Measurements from ENCODE around the gene EVI5L. TPM values are rescaled to one million over a fixed set of nuclear protein-coding genes. Genes with fewer than 3 reads are reported as not detected.
A peak's percentile ranks its signal among the peaks of the same experiment; 100 is the strongest.

Gene EVI5L
- total and polyA plus RNA-seq, 2 of the 8 experiments (the other 6 are each of a cell fraction or from before 2014, with no cell fraction given) = 7.2 to 11.0 TPM

- no peak overlapping the region for H3K56ac ChIP-seq (replicated peaks; ENCODE audit: insufficient read length, low read depth, low read length)
- peak overlapping the region; percentile 32 for H3K4ac ChIP-seq (replicated peaks; ENCODE audit: insufficient read length, low read depth, low read length)
- H2BK5ac ChIP-seq (ENCODE audit: low read depth, low read length) = no peak overlapping the region; the same call in 1 of the 2 replicates
- peaks cover 0 to 7% (median 5%) of the 10 kb centered on the region in 4 experiments; a peak in 3 of 7 replicates for H3K27me3 ChIP-seq (replicated peaks in 1 of 4; ENCODE audit: control insufficient read depth in 3 of 4, extremely low read depth in 1 of 4, insufficient read depth in 3 of 4, low read length in 3 of 4)
- no peak for TF ChIP-seq GTF2F1 (IDR thresholded peaks at IDR 0.05; ENCODE audit: borderline replicate concordance, low read depth, low read length)
- TF ChIP-seq POLR2AphosphoS5 (IDR thresholded peaks at IDR 0.05; ENCODE audit: low read depth, low read length) = no peak
- TF ChIP-seq SUZ12 (IDR thresholded peaks at IDR 0.05; ENCODE audit: low read length) = 0 out of 2 replicates have a peak, but pooled peaks have one; percentile 26
- no peak for TF ChIP-seq CEBPB (IDR thresholded peaks at IDR 0.05; ENCODE audit: low read depth, low read length)
- peak; percentile 54 for TF ChIP-seq KDM4A (IDR thresholded peaks at IDR 0.05; ENCODE audit: low read depth, low read length, severe bottlenecking)
- TF ChIP-seq CHD1 (IDR thresholded peaks at IDR 0.05; ENCODE audit: low read depth, low read length) = no peak
- H3K23ac ChIP-seq (ENCODE audit: insufficient read length) = no peak overlapping the region
- H2BK120ac ChIP-seq (replicated peaks; ENCODE audit: low read depth, low read length) = no peak overlapping the region
- H2BK15ac ChIP-seq (ENCODE audit: low read length) = no peak overlapping the region
- H3K4me1 ChIP-seq (replicated peaks in 1 of 4; ENCODE audit: control insufficient read depth in 3 of 4, insufficient read depth in 4 of 4, low read length in 3 of 4) = peaks cover 0 to 18% (median 13%) of the 10 kb centered on the region in 4 experiments; a peak in 5 of 7 replicates
- no peak overlapping the region for H4K91ac ChIP-seq (replicated peaks; ENCODE audit: insufficient read length, low read length)
- no peaks in the 10 kb centered on the region for H3K36me3 ChIP-seq (ENCODE audit: control insufficient read depth in 2 of 4, insufficient read depth in 4 of 4, low read length in 3 of 4)
- H3K4me2 ChIP-seq (ENCODE audit: insufficient read depth in 1 of 2, low read depth in 2 of 2, low read length in 2 of 2) = peak overlapping the region; percentile 89 to 100
- H3K9ac ChIP-seq (replicated peaks in 1 of 4; ENCODE audit: extremely low read depth in 1 of 4, low read depth in 3 of 4, low read length in 3 of 4) = peak overlapping the region; percentile 54 to 67 (median 58)
- H4K20me1 ChIP-seq (replicated peaks in 1 of 2; ENCODE audit: control insufficient read depth in 1 of 2, insufficient read depth in 2 of 2, low read length in 2 of 2) = peaks cover 4% of the 10 kb centered on the region in 2 experiments
- H3K27ac ChIP-seq (ENCODE audit: low read depth, low read length) = no peak overlapping the region
- peaks cover 15% of the 10 kb centered on the region for H3K23me2 ChIP-seq (ENCODE audit: low read depth, low read length)
- peak overlapping the region; percentile 93 for H3K18ac ChIP-seq (ENCODE audit: extremely low read depth, low read length)
- POLR2A ChIA-PET (ENCODE audit: partially characterized antibody) = interaction anchor here (0.6 to 3.4 kb wide), 8 partner anchors 9 to 235 kb away, joined by 3 to 20 read pairs (median 4); no protein-coding TSS in a partner anchor
- no peaks in the 10 kb centered on the region; the same call in 1 of the 2 replicates for H3K79me1 ChIP-seq (ENCODE audit: low read depth, low read length)
- CTCF ChIA-PET (ENCODE audit: partially characterized antibody) = interaction anchor here (0.9 to 1.4 kb wide), 5 partner anchors 12 to 44 kb away, joined by 3 to 6 read pairs (median 4); no protein-coding TSS in a partner anchor
- no peak overlapping the region; the same call in 1 of the 2 replicates for H2BK12ac ChIP-seq (ENCODE audit: low read depth, low read length)
- H2AFZ ChIP-seq (ENCODE audit: low read length) = no peak overlapping the region
- H3K14ac ChIP-seq (ENCODE audit: insufficient read length) = no peak overlapping the region
- no peaks in the 10 kb centered on the region for H3K79me2 ChIP-seq (ENCODE audit: control insufficient read depth in 1 of 2, insufficient read depth in 2 of 2, low read length in 2 of 2)
- H4K5ac ChIP-seq (ENCODE audit: insufficient read length, low read depth, low read length) = no peak overlapping the region
- H2AK5ac ChIP-seq (ENCODE audit: low read depth, low read length) = peak overlapping the region; percentile 93; the same call in 1 of the 2 replicates
- FAIRE-seq (no peak), DNase-seq (ENCODE audit: low read depth in 1 of 2, low spot score in 2 of 2) (peak in 1 of 2 experiments; percentile 61)
- 40% methylated on average over 16 of the region's 53 CpGs; no CpG with 5 or more reads in 1 of the 2 experiments for WGBS, 2 experiments (ENCODE audit: extremely low coverage in 1 of 2, insufficient coverage in 1 of 2, insufficient read length in 1 of 2, insufficient replicate concordance in 2 of 2, low coverage in 1 of 2, low lambda C conversion rate in 2 of 2, missing lambda C conversion rate in 1 of 2)
- H2BK20ac ChIP-seq (ENCODE audit: low read length) = no peak overlapping the region
- peak overlapping the region; percentile 81 for H4K8ac ChIP-seq (ENCODE audit: extremely low read depth, insufficient read depth, low read length)
- no peaks in the 10 kb centered on the region for H3K9me3 ChIP-seq (ENCODE audit: insufficient read depth in 2 of 2, low read depth in 1 of 2, low read length in 1 of 2)
- H3K4me3 ChIP-seq (ENCODE audit: extremely low read depth in 1 of 4, insufficient read depth in 2 of 4, low read depth in 3 of 4, low read length in 4 of 4) = peak overlapping the region; percentile 67 to 98 (median 70)
Observed at GRCh38 chr19:7873304-7874075, 43.5 kb downstream of the EVI5L start.
